ENCODE measurements around the gene KLHL22.
"Not testable (repeated sequence)": the region's sequence is repeated elsewhere in the genome, so short reads cannot be mapped to it uniquely, and the experiment has no call there.

GRCh38 chr22:20483143-20483506, 12.5 kb downstream of the KLHL22 start:
- TF ChIP-seq, protein P1, sequence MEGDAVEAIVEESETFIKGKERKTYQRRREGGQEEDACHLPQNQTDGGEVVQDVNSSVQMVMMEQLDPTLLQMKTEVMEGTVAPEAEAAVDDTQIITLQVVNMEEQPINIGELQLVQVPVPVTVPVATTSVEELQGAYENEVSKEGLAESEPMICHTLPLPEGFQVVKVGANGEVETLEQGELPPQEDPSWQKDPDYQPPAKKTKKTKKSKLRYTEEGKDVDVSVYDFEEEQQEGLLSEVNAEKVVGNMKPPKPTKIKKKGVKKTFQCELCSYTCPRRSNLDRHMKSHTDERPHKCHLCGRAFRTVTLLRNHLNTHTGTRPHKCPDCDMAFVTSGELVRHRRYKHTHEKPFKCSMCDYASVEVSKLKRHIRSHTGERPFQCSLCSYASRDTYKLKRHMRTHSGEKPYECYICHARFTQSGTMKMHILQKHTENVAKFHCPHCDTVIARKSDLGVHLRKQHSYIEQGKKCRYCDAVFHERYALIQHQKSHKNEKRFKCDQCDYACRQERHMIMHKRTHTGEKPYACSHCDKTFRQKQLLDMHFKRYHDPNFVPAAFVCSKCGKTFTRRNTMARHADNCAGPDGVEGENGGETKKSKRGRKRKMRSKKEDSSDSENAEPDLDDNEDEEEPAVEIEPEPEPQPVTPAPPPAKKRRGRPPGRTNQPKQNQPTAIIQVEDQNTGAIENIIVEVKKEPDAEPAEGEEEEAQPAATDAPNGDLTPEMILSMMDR (conservative IDR thresholded peaks at IDR 0.05; ENCODE audit: low read depth, low read length) = not testable (repeated sequence)
- TF ChIP-seq EZH2 (IDR thresholded peaks at IDR 0.05; ENCODE audit: low read length, unreplicated experiment); EZH2phosphoT487 (IDR thresholded peaks at IDR 0.05; ENCODE audit: borderline replicate concordance, low read length): not testable (repeated sequence)

All from PC-3 (cell line).